Activated naive CD8-positive, alpha-beta T cell treated with anti-CD3 and anti-CD28 coated beads for 36 hours (primary cell): ENCODE results near the gene NRM. TPM values are rescaled to one million over a fixed set of nuclear protein-coding genes. Genes with fewer than 3 reads are reported as not detected.

Experiments
- DNase-seq: peaks from one replicate; pipeline ENCODE4 v3.0.0; 2021
- H3K27ac Mint-ChIP-seq: one replicate; pipeline ENCODE4 v1.8.0; 2022; ENCODE audit warnings: mild to moderate bottlenecking, moderate library complexity, mixed read lengths
- H3K27me3 Mint-ChIP-seq: one replicate; pipeline ENCODE4 v1.8.0; 2022; ENCODE audit warnings: mild to moderate bottlenecking, mixed read lengths
- H3K36me3 Mint-ChIP-seq: one replicate; pipeline ENCODE4 v1.8.0; 2021; ENCODE audit warnings: mild to moderate bottlenecking, mixed read lengths
- H3K4me1 Mint-ChIP-seq: one replicate; pipeline ENCODE4 v1.8.0; 2021; ENCODE audit warnings: mixed read lengths
- H3K4me3 Mint-ChIP-seq: one replicate; pipeline ENCODE4 v1.8.0; 2022; ENCODE audit warnings: mild to moderate bottlenecking, moderate library complexity, mixed read lengths
- H3K9me3 Mint-ChIP-seq: one replicate; pipeline ENCODE4 v1.8.0; 2022; ENCODE audit warnings: mixed read lengths
- total RNA-seq, 2 experiments: library from RNA; stranded (reverse); gene quantifications; one replicate each; pipeline ENCODE4 v1.2.3, GENCODE V29; 2021

The NRM gene
- total RNA-seq, 2 experiments from 2014 or later = 19.7 to 20.2 TPM

- Mint-ChIP-seq H3K36me3 (peaks cover 47% of the 10 kb centered on the region), H3K27ac (peak overlapping the region; percentile 93), H3K27me3 (no peaks in the 10 kb centered on the region), H3K9me3 (no peaks in the 10 kb centered on the region), H3K4me3 (peak overlapping the region; percentile 95), H3K4me1 (peaks cover 35% of the 10 kb centered on the region)
- DNase-seq = peak; percentile 83
Observed at GRCh38 chr6:30686908-30687658, 3.7 kb downstream of the NRM start.

DNA sequence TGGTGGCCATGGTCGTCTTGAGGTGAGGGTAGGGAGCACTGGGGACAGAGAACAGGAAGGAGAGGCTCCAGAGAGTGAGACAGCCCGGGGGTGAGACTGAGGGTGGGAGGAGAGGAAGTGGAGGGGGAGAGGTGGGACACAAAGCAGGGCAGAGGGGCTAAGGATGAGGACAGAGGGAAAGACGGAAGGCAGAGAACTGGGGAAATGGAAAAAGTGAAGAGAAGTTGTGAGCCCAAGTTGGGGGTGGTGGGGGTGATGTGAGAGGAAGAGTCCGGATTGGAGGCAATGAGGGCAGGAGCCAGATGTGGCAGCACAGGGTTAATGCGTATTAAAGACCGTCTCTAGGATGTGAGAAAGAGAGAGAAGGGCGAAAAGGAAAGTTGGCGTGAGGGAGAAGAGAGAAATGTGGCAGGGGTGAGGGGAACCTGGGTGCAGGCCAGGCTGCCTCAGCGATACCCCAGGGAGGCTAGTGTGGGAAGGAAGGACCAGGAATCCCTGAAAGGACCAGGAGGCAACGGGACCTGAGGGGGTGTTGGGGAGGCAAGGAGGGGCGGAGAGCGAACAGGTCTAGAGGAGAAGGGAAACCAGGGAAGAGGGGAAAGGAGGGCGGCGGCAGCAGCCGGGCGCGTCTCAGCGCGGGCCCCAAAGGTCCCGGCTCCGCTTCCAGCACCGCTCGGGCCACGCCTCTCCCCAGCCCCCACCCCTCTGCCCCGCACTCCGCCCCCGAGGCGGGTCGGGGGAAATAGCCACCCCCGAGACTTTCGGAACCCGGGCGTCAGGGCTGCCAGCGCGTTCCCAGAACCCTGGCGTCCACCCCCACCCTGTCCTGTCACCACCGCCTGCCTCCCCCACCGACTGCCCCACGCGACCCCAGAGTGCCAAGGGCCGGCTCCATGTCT, 4.5 kb downstream of the NRM start, which contains the start of gene PPP1R18:
PPP1R18 (minus strand) TSS at position 637 of the 899 bp plus-strand sequence; CDS start at position 10, 627 bp downstream.
- H3K4me1 Mint-ChIP-seq = peaks cover 35% of the 10 kb centered on the region
- H3K9me3 Mint-ChIP-seq = no peaks in the 10 kb centered on the region
- peak within 1 kb of the TSS; percentile 95 for H3K4me3 Mint-ChIP-seq
- H3K27ac Mint-ChIP-seq = peak within 1 kb of the TSS; percentile 93
- no peaks in the 10 kb centered on the region for H3K27me3 Mint-ChIP-seq
- peak; percentile 86 for DNase-seq
- peaks cover 55% of the 10 kb centered on the region for H3K36me3 Mint-ChIP-seq

- Mint-ChIP-seq H3K9me3 (no peaks in the 10 kb centered on the region), H3K36me3 (peaks cover 63% of the 10 kb centered on the region), H3K4me3 (peak overlapping the region; percentile 95), H3K27me3 (no peaks in the 10 kb centered on the region), H3K27ac (peak overlapping the region; percentile 93), H3K4me1 (peaks cover 37% of the 10 kb centered on the region)
- no peak for DNase-seq
Observed at GRCh38 chr6:30685157-30686008, 5.4 kb downstream of the NRM start.

GRCh38 chr6:30684386-30685156, 6.2 kb downstream of the NRM start:
- DNase-seq = peak; percentile 64
- Mint-ChIP-seq H3K9me3 (no peaks in the 10 kb centered on the region), H3K27ac (peak overlapping the region; percentile 93), H3K4me3 (peak overlapping the region; percentile 95), H3K4me1 (peaks cover 35% of the 10 kb centered on the region), H3K27me3 (no peaks in the 10 kb centered on the region), H3K36me3 (peaks cover 70% of the 10 kb centered on the region)

DNA sequence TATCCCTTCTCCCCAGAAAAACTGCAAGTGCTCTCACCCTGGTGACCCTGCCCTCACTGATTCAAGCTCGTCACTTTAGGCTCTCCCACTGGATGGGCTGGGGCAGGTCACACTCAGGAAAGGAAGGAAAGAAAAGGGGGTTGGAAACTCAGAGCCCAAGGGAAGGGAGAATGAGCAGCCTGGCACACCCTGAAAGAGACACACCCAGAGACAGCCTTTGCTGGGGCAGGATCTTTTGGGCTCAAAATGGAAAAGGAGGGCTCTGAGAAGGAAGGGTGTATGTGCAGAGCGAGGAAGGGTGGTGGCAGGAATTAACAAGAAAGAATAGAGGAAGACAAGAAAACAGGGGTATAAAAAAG, 6.8 kb downstream of the NRM start:
- Mint-ChIP-seq H3K4me1 (peaks cover 36% of the 10 kb centered on the region), H3K27ac (peak overlapping the region; percentile 87), H3K4me3 (peak overlapping the region; percentile 95), H3K27me3 (no peaks in the 10 kb centered on the region), H3K9me3 (no peaks in the 10 kb centered on the region), H3K36me3 (peaks cover 75% of the 10 kb centered on the region)
- DNase-seq = no peak

DNA sequence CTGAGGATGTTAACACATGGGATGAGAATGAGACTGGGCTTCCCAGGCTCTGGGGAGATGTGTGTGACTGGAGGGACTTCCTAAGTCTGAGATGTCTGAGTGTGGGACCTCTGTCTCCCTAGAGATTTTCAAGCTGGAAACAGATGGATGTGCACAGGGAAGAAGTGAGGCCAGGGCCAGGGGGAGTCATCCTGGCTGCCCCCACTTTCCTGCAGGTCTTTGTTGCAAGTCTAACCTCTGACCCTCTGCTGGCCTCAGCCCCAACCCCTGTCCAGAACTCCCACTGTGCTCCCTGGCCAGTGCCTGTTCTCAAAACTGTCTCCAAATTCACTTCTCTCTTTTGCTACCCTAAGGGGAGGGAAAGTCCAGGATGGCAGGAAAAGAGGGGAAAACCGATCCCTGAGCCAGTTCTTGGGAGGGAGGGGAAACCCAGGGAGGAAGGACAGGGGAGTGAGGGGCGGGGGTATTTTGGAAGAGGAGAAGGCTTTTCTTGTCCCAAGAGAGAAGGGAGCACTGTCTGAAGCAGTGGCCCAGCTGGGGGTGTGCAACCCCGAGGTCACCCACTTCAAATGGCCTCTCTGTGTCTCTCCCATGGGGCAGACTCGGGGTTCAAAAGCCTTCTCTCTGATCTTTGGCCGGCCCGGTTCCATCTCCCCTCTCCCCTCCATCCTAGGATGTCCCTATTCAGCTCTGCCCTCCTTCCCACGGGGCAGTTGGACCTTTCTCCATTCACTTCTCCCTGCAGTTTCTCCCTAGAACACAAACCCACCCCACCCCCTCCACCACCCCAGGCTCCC, 7.4 kb downstream of the NRM start:
- no peaks in the 10 kb centered on the region for H3K27me3 Mint-ChIP-seq

GRCh38 chr6:30682143-30683117, 8.4 kb downstream of the NRM start:
- Mint-ChIP-seq H3K27me3 (no peaks in the 10 kb centered on the region), H3K4me3 (peak overlapping the region; percentile 95), H3K4me1 (peaks cover 28% of the 10 kb centered on the region), H3K36me3 (peaks cover 78% of the 10 kb centered on the region), H3K9me3 (no peaks in the 10 kb centered on the region), H3K27ac (peak overlapping the region; percentile 87)
- DNase-seq = peak; percentile 87

More for the DNA sequence above, 7.4 kb downstream of the NRM start:
- Mint-ChIP-seq H3K27ac (peak overlapping the region; percentile 87), H3K4me3 (peak overlapping the region; percentile 95), H3K9me3 (no peaks in the 10 kb centered on the region), H3K4me1 (peaks cover 36% of the 10 kb centered on the region), H3K36me3 (peaks cover 80% of the 10 kb centered on the region)
- no peak for DNase-seq

- Mint-ChIP-seq H3K27ac (peak overlapping the region; percentile 87), H3K9me3 (no peaks in the 10 kb centered on the region), H3K27me3 (no peaks in the 10 kb centered on the region), H3K4me1 (peaks cover 28% of the 10 kb centered on the region), H3K4me3 (peak overlapping the region; percentile 95), H3K36me3 (peaks cover 83% of the 10 kb centered on the region)
- DNase-seq = no peak
Observed at GRCh38 chr6:30681766-30682142, 9.0 kb downstream of the NRM start.

DNA sequence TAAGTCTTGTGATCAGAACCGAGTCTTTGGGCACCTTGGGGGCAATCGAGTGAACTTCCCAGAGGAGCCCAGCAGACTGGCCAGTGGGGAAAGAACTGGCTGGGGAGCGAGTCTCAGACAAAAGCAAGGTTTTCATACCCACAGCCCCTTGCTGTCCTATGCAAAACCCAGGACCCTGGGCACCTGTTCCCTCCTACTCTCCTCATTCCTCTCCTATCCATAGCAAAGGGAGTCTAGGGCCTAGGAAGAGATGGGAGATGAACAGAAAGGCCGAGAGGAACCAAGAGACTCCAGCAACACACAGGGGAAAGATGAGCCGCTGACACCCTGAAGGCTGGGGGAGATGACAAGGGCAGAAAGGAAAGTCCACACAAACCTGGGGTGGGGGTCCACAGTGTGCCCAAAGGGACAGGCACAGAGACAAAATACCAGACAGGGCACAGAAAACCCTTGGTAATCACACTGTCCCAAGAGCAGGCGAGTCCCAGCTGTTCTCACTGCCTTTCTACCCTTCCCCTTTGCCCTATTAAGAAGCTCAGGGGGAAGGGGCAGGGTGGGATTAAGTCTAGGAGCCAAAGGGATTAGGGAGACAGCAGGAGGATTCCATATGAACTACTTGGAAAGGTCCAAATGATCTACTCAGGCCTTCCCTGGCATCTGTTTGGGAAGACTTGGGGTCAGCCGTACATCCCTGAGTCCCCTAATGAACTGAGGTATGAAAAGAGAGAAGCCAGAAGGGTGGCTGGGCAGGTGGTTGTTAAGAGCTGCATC, 10.8 kb downstream of the NRM start:
- Mint-ChIP-seq H3K27me3 (no peaks in the 10 kb centered on the region), H3K27ac (peak overlapping the region; percentile 87), H3K4me3 (peak overlapping the region; percentile 95), H3K36me3 (peaks cover 78% of the 10 kb centered on the region), H3K4me1 (peaks cover 28% of the 10 kb centered on the region), H3K9me3 (no peaks in the 10 kb centered on the region)
- no peak for DNase-seq

DNA sequence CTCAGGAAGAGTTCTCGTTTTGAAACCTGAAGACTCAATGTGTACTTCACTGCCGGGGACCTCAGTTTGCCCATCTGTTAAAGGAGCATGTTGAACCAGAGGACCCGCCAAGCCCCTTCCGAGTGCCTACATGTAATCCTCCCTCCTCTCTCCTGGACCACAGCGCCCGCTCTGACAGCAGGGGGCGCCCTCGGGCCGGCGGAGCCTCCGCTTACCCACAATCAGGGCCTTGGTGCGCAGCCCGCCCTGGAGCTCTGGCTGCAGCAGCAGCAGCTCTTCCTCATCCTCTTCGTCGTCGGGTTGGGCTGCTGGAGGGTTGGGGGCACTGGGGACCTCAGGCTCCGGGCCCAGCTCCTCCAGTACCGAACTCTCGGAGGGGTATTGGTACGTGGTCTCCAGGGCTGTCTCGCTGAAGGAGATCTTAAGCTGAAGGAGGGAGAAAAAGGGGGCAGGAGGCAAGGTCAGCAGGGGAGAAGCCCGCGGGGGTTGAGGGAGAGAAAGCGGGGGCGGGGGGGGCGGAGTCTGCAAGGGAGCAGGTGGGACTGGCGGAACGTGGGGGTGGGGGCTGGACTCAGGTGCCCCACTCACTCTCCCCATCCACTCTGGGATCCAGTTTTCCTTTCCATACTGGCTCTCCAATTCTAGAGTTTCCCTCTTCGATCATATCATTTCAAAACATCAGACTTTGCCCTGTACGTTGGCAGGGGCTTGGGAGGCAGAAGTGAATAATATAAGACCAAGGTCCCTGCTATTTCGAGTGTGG, 11.6 kb downstream of the NRM start:
- no peaks in the 10 kb centered on the region for H3K27me3 Mint-ChIP-seq
- H3K36me3 Mint-ChIP-seq = peaks cover 72% of the 10 kb centered on the region
- peaks cover 28% of the 10 kb centered on the region for H3K4me1 Mint-ChIP-seq
- peak overlapping the region; percentile 87 for H3K27ac Mint-ChIP-seq
- no peaks in the 10 kb centered on the region for H3K9me3 Mint-ChIP-seq
- DNase-seq = peak; percentile 93
- peak overlapping the region; percentile 95 for H3K4me3 Mint-ChIP-seq

DNA sequence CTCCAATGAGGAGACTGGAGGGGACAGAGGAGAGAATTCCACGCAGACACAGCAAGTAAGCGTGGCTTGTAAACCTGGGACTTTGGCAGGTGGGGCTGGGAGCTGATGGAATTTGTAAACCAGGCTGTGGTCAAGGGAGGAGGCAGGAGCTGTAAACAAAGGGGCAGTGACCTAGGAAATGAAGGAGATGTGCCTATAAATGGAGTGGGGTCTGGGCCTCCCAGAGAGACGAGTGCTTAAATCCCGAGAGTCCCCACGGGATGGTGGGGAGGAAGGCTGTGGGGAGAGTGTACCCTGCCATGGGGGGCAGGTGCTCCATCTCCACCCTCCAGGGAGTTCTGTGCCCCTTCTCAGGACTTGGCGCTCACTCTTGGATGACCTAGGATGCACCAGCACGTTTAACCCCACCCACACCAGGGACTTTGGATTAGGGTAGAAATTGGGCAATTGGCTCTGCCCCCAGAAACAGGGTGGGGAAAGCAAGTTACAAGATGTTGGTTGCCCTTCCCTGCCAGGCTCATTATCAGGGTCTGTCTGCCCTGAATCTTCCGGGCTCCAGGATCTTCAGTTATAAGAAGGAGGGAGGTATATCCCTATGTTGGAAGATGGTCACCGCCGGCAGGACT, 14.0 kb downstream of the NRM start:
- DNase-seq = no peak
- peaks cover 50% of the 10 kb centered on the region for H3K36me3 Mint-ChIP-seq
- H3K4me1 Mint-ChIP-seq = peaks cover 30% of the 10 kb centered on the region
- H3K27ac Mint-ChIP-seq = peak overlapping the region; percentile 34
- H3K27me3 Mint-ChIP-seq = no peaks in the 10 kb centered on the region
- H3K9me3 Mint-ChIP-seq = no peaks in the 10 kb centered on the region
- H3K4me3 Mint-ChIP-seq = no peak overlapping the region
